PC-9 (cell line): Measurements from ENCODE around the gene PYDC1. TPM values are rescaled to one million over a fixed set of nuclear protein-coding genes. Genes with fewer than 3 reads are reported as not detected.

Experiments
- BruUV-seq: library from RNA; stranded (reverse); fragments of 400-500 nt; replicated peaks from 2 replicates; lab custom pipeline; 2021; lab: Mats Ljungman, UMichigan
- CTCF ChIA-PET: fragments of 300-600 bp; sonication (Branson Sonifier 250); formaldehyde crosslinking; loops from one replicate; lab custom pipeline; 2022; ENCODE audit warnings: antibody characterized with exemption; lab: Charles Lee
- POLR2A ChIA-PET: fragments of 300-600 bp; sonication (Branson Sonifier 250); formaldehyde crosslinking; loops from one replicate; lab custom pipeline; 2022; ENCODE audit warnings: antibody characterized with exemption; ENCODE audit not compliant: unreplicated experiment; lab: Charles Lee
- DNase-seq, 2 experiments: peaks; one replicate each; pipeline versions ENCODE4 v3.0.0 to v3.0.0-alpha.2; 2015 to 2022; ENCODE audit warnings: mixed read lengths in 1 of 2
- H2AFZ ChIP-seq: fragments of 200-600 bp; sonication (generic); 2 replicates; pipeline ENCODE4 v1.8.1; 2017; ENCODE audit warnings: antibody characterized with exemption
- H3F3A ChIP-seq: fragments of 200-600 bp; sonication (generic); 2 replicates; pipeline ENCODE4 v1.8.1; 2017; ENCODE audit warnings: antibody characterized with exemption, mild to moderate bottlenecking, low read depth; ENCODE audit not compliant: insufficient read depth
- H3K27ac ChIP-seq: fragments of 200-600 bp; sonication (generic); 2 replicates; pipeline ENCODE4 v1.6.1; 2016; ENCODE audit warnings: mixed run types
- H3K27me3 ChIP-seq: fragments of 200-600 bp; sonication (generic); 2 replicates; pipeline ENCODE4 v1.6.1; 2016; ENCODE audit warnings: low read depth, mixed run types; ENCODE audit not compliant: insufficient read depth
- H3K36me3 ChIP-seq: fragments of 200-600 bp; sonication (generic); 2 replicates; pipeline ENCODE4 v1.6.1; 2016; ENCODE audit warnings: low read depth, mixed run types
- H3K4me1 ChIP-seq: fragments of 200-600 bp; sonication (generic); replicated peaks from 2 replicates; pipeline ENCODE4 v1.6.1; 2016; ENCODE audit warnings: mixed run types; ENCODE audit not compliant: insufficient read depth
- H3K4me2 ChIP-seq: fragments of 200-600 bp; sonication (generic); 2 replicates; pipeline ENCODE4 v1.6.1; 2017; ENCODE audit warnings: mixed run types
- H3K4me3 ChIP-seq: fragments of 200-600 bp; sonication (generic); 2 replicates; pipeline ENCODE4 v1.6.1; 2016; ENCODE audit warnings: mixed run types
- H3K79me2 ChIP-seq: fragments of 200-600 bp; sonication (generic); 2 replicates; pipeline ENCODE4 v1.6.1; 2017; ENCODE audit warnings: low read depth, mixed run types
- H3K9me2 ChIP-seq: fragments of 200-600 bp; sonication (generic); 2 replicates; pipeline ENCODE4 v1.8.1; 2017; ENCODE audit warnings: mild to moderate bottlenecking; ENCODE audit not compliant: insufficient read depth
- H3K9me3 ChIP-seq: fragments of 200-600 bp; sonication (generic); 2 replicates; pipeline ENCODE4 v1.8.1; 2016; ENCODE audit warnings: low read depth; ENCODE audit not compliant: insufficient read depth
- H4K20me1 ChIP-seq: fragments of 200-600 bp; sonication (generic); 2 replicates; pipeline ENCODE4 v1.8.1; 2017; ENCODE audit not compliant: insufficient read depth
- CTCF ChIP-seq: fragments of 200-600 bp; sonication (generic); conservative IDR thresholded peaks from 2 replicates; pipeline ENCODE4 v1.6.1; 2017; ENCODE audit warnings: mixed run types, antibody characterized with exemption, mild to moderate bottlenecking, moderate library complexity
- EZH2 ChIP-seq: fragments of 200-600 bp; sonication (generic); IDR thresholded peaks from 2 replicates; pipeline ENCODE4 v1.8.0; 2017; ENCODE audit warnings: antibody characterized with exemption, low read depth
- intact Hi-C: fragments of 100-400 bp; cut with micrococcal nuclease; formaldehyde crosslinking; loops from one replicate; pipeline ENCODE4 v1.10.0; 2022; ENCODE audit not compliant: unreplicated experiment
- total RNA-seq: library from RNA; stranded (reverse); gene quantifications from 2 replicates; pipeline ENCODE4 v1.2.3, GENCODE V29; 2021

Gene PYDC1
- total RNA-seq, 1 experiment from 2014 or later = not detected

GRCh38 chr16:31184888-31185287 lies 32.0 kb downstream of the PYDC1 start:
- no peak overlapping the region for H3K4me2 ChIP-seq
- ChIA-PET CTCF (no interaction called here), POLR2A (interaction anchor here (0.6 kb wide), 1 partner anchor 287 kb away, joined by 8 read pairs; the partner anchor contains the start of gene TGFB1I1)
- H2AFZ ChIP-seq = no peak overlapping the region
- intact Hi-C loops = no loop called here
- no peaks in the 10 kb centered on the region for H3K9me2 ChIP-seq
- H3K27ac ChIP-seq = no peak overlapping the region
- H3K36me3 ChIP-seq = peaks cover 85% of the 10 kb centered on the region
- H3K9me3 ChIP-seq = no peaks in the 10 kb centered on the region
- H3K4me3 ChIP-seq = no peak overlapping the region
- peaks cover 95% of the 10 kb centered on the region for H4K20me1 ChIP-seq
- no TSS peak for BruUV-seq
- no peak for TF ChIP-seq CTCF
- DNase-seq = no peak
- peaks cover 85% of the 10 kb centered on the region for H3F3A ChIP-seq
- H3K27me3 ChIP-seq = no peaks in the 10 kb centered on the region
- peaks cover 16% of the 10 kb centered on the region for H3K4me1 ChIP-seq
- H3K79me2 ChIP-seq = peaks cover 98% of the 10 kb centered on the region

- no peaks in the 10 kb centered on the region for H3K27me3 ChIP-seq
- peaks cover 93% of the 10 kb centered on the region for H3K79me2 ChIP-seq
- H3K27ac ChIP-seq = no peak overlapping the region
- no TSS peak for BruUV-seq
- ChIA-PET POLR2A (interaction anchor here (0.6 to 0.7 kb wide), 5 partner anchors 15 to 288 kb away, joined by 3 to 8 read pairs (median 4); partner anchors contain the start of genes KAT8 and TGFB1I1), CTCF (interaction anchor here (0.5 kb wide), 1 partner anchor 675 kb away, joined by 3 read pairs; no protein-coding TSS in a partner anchor)
- intact Hi-C loops = no loop called here
- no peaks in the 10 kb centered on the region for H3K9me3 ChIP-seq
- H3F3A ChIP-seq = peaks cover 73% of the 10 kb centered on the region
- H3K9me2 ChIP-seq = no peaks in the 10 kb centered on the region
- TF ChIP-seq EZH2 = no peak
- no peak for TF ChIP-seq CTCF
- H3K4me3 ChIP-seq = no peak overlapping the region
- DNase-seq = no peak
- H3K4me2 ChIP-seq = 0 out of 2 replicates have a peak overlapping the region, but pooled peaks have one; percentile 91
- peaks cover 21% of the 10 kb centered on the region for H3K4me1 ChIP-seq
- H4K20me1 ChIP-seq = peaks cover 84% of the 10 kb centered on the region
- H3K36me3 ChIP-seq = peaks cover 73% of the 10 kb centered on the region
- no peak overlapping the region for H2AFZ ChIP-seq
Observed at GRCh38 chr16:31183432-31184428, 33.2 kb downstream of the PYDC1 start.

GRCh38 chr16:31182391-31182790 lies 34.5 kb downstream of the PYDC1 start:
- Histone ChIP-seq H3K4me1 (peaks cover 22% of the 10 kb centered on the region), H3F3A (peaks cover 60% of the 10 kb centered on the region), H3K36me3 (peaks cover 60% of the 10 kb centered on the region), H4K20me1 (peaks cover 70% of the 10 kb centered on the region), H3K27me3 (no peaks in the 10 kb centered on the region), H3K4me3 (peak overlapping the region; percentile 83), H2AFZ (no peak overlapping the region), H3K4me2 (peak overlapping the region; percentile 91), H3K79me2 (peaks cover 84% of the 10 kb centered on the region), H3K27ac (no peak overlapping the region), H3K9me3 (no peaks in the 10 kb centered on the region), H3K9me2 (no peaks in the 10 kb centered on the region)
- CTCF ChIA-PET = no interaction called here
- no peak for DNase-seq
- POLR2A ChIA-PET = interaction anchor here (0.7 kb wide), 2 partner anchors 71 to 316 kb away, joined by 3 to 7 read pairs; no protein-coding TSS in a partner anchor
- no peak for TF ChIP-seq EZH2
- TF ChIP-seq CTCF = no peak
- no TSS peak for BruUV-seq
- intact Hi-C loops = no loop called here
